ENCODE measurements around the gene NNMT.

The NNMT gene

GRCh38 chr11:114262681-114263512 lies 33.3 kb upstream of the NNMT start:
- in situ Hi-C loops (cut with MboI; ENCODE audit: low sequenced_read_pairs): no loop called here

GRCh38 chr11:114263513-114264170 lies 32.6 kb upstream of the NNMT start:
- in situ Hi-C loops (cut with MboI; ENCODE audit: low sequenced_read_pairs): no loop called here

GRCh38 chr11:114264381-114264780 lies 31.8 kb upstream of the NNMT start:
- in situ Hi-C loops (cut with MboI; ENCODE audit: low sequenced_read_pairs): no loop called here

DNA sequence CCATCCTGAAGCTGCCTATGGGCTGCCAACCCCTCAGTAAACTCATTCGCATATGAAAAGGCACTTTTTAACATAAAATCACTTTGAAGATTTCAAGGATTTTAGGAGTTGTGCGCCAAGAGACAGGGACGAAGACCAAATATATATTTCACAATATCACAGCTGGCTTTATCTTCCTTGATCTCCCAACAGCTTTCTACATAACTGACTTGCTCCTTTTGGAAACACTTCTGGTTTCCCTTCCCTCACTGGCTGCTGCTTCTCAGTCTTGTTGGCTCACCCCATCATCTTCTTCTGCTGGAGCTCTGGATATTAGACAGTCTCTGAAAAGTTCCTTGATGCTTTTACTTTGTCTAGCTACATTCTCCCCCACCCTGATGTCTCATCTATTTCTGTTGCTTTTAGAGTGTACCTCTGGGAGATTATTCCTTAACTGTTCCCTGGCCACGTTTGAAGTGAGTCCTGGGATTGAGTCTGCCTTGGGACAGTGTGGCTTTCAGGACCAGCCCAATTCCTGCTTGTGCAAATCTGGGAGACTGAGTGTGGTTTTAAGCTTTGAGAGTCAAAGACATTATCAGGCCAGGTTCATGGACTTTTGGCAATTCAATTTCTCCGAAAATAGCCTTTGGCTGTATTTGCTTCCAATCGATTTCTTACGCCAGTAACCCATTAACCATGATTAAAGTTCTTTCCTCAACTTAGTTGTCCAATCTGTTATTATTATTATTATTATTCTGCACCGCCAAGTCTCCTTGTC lies 30.9 kb upstream of the NNMT start:
- in situ Hi-C loops (cut with MboI; ENCODE audit: low sequenced_read_pairs): no loop called here

DNA sequence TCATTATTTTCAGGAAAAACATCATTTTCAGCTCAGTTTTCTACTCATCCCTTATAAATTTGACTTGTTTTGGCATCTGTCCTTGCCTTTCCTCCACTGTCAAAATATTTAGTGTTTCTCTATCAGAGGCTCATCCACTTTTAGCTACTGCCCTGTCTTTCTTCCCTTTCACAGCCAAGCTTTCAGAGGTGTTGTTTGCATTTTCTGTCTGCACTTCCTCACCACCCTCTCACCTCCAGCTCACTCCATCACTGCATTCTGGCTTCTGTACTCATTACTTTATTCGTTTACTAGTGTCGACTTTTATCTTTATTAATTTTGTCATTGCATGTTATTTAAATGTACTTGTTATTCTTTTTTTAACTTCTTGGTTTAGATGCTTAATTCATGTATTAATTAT lies 26.7 kb upstream of the NNMT start:
- in situ Hi-C loops (cut with MboI; ENCODE audit: low sequenced_read_pairs): no loop called here

DNA sequence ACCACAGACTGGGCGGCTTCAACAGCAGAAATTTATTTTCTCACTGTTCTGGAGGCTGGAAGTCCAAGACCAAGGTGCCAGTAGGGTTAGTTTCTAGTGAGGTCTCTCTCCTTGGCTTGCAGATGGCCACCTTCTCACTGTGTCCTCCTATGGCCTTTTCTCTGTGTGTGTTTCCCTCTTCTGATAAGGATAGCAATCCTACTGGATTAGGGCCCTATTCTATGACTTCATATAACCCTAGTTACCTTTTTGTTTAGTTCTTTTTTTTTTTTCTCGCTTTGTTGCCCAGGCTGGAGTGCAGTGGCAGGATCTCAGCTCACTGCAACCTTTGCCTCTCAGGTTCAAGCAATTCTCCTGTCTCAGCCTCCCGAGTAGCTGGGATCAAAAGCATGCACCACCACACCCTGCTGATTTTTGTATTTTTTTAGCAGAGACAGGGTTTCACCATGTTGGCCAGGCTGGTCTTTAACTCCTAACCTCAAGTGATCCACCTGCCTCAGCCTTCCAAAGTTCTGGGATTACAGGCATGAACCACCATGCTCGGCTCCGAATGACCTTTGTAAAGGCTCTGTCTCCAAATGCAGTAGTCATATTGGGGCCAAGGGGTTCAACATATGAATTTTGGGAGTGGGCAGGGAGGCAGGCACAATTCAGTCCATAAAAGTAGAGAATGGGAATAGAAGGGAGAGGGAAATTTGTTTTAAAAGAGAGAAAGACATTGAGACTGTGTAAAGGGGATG lies 25.5 kb upstream of the NNMT start:
- in situ Hi-C loops (cut with MboI; ENCODE audit: low sequenced_read_pairs): no loop called here

GRCh38 chr11:114271316-114271715 lies 24.9 kb upstream of the NNMT start:
- in situ Hi-C loops (cut with MboI; ENCODE audit: low sequenced_read_pairs): no loop called here

GRCh38 chr11:114272311-114272710 lies 23.9 kb upstream of the NNMT start:
- in situ Hi-C loops (cut with MboI; ENCODE audit: low sequenced_read_pairs): no loop called here

GRCh38 chr11:114273071-114273470 lies 23.1 kb upstream of the NNMT start:
- in situ Hi-C loops (cut with MboI; ENCODE audit: low sequenced_read_pairs): no loop called here

DNA sequence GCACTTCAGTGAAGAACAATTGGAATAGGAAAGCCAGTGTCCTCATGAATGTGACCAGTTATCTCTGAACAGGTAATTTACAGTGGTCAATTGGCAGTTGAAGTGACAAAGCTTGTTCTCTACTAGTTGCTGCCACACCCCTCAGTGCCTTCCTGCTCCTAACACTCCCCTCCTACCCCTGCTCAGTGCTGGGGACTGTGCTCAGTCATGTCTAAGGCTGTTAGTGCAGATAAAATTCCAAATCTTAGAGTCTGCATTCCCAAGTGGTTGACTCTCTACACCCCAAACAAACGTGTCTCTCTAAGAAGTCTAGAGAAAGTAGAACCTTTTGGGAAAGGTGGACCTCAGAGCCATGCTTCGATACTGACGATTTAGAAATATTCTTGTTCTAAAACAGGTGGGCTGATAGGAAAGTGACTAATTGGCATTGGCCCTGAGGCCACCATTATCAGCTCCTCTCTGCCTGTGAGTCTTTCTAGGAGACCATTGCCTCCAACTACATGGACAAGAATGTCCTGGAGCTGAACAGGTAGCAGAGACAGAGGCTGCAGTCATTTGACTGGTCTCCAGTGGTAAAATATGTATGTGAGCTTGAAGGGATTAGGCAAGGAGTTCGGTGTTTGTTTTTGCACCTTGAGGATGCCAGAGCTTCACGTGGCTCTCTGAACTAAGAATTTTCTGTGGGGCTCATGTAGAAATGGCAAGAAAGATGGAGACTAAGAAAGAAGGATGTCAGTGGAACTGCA lies 22.1 kb upstream of the NNMT start:
- in situ Hi-C loops (cut with MboI; ENCODE audit: low sequenced_read_pairs): no loop called here

- in situ Hi-C loops (cut with MboI; ENCODE audit: low sequenced_read_pairs): no loop called here
Observed at GRCh38 chr11:114274637-114275036, 21.6 kb upstream of the NNMT start.

GRCh38 chr11:114275280-114275679 lies 20.9 kb upstream of the NNMT start:
- in situ Hi-C loops (cut with MboI; ENCODE audit: low sequenced_read_pairs): no loop called here

GRCh38 chr11:114276077-114276476 lies 20.1 kb upstream of the NNMT start:
- in situ Hi-C loops (cut with MboI; ENCODE audit: low sequenced_read_pairs): no loop called here

GRCh38 chr11:114277637-114278341 lies 18.4 kb upstream of the NNMT start:
- in situ Hi-C loops (cut with MboI; ENCODE audit: low sequenced_read_pairs): no loop called here

- in situ Hi-C loops (cut with MboI; ENCODE audit: low sequenced_read_pairs): no loop called here
Observed at GRCh38 chr11:114278342-114279065, 17.7 kb upstream of the NNMT start.

DNA sequence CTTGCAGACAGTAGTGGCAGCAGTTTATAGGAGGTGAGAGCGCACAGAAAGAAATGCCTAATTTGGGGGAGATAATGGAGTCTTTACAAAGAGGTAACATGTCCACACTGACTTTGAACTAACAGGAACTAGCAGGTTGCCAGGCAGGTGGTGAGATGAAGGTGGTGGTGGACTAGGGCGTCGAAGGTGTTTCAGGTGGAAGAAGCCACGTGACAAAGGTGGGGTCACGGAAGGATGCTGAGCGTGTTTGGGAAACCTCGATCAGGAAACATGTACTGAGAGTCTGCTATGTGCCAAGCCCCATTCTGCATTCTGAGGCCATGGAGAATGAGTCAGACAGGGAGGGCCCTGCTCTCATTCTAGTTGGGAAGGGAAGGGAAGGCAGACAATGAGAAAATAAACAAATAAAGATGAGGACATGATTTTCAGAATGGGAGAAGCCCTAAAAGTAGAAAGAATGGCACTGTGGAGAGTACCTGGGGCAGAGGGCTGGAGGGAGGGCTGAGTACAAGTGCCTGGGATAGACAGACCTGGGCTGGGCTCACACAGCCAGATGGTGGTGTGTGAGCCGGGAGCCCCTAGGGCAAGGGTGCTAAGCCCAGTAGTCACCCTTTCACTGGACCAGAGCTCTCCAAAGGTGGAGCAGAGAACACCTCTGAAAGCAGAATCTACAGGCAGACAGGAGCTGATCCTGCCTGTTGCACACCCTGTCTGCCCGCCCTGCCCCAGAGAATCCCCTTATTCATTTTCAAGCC lies 16.2 kb upstream of the NNMT start:
- in situ Hi-C loops (cut with MboI; ENCODE audit: low sequenced_read_pairs): no loop called here

DNA sequence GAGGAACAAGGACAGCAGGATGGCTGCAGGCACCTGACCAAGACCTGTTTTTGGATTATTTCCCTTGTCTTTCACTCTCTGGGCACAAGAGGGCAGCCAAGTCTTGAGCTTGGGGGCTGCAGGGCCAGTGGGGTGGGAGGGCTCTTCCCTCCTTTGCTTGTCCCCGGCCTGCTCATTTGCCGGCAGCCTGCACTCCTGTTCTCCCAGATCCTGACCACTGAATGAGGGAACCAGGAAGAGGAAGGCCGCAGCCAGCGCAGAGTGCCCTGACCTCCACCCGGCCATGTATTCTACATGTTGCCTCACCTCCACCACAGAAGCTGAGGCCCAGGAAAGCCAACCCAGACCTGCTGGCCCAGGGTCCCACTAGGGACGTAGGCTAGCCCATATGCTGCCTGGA lies 15.5 kb upstream of the NNMT start:
- in situ Hi-C loops (cut with MboI; ENCODE audit: low sequenced_read_pairs): no loop called here

DNA sequence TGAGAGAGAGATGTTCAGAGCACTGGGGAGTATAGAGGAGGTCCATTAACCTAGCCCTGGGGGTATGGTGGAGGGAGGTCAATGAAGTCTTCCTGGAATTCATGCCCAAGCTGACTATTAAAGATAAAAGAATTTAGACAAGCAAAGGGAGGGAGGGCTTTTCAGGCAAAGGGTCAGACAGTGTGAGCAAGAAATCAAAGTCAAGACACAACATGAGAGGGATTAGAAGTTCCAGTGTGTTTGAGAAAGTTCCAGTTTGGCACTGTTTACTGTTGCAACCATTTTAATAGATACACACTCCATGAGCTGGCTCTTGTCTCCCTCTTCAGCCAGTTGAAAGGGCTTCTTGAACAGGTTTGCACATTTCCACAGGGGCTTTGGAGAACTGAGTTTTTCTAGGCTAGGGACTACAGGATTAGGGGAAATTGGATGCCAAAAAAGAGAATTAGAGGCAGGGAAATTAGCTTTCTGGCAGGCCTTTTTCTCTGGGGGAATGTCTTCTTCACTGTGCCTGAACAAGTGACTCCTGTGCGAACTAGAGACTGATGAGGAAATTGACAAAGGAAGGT lies 14.7 kb upstream of the NNMT start:
- in situ Hi-C loops (cut with MboI; ENCODE audit: low sequenced_read_pairs): no loop called here
